ENCODE results near the gene NTN1.

NTN1 gene

GRCh38 chr17:9026741-9027140 lies 5.4 kb downstream of the NTN1 start:
- no peak overlapping the region for H3K4me3 ChIP-seq (ENCODE audit: low read depth, low read length)
- TF ChIP-seq CTCF (conservative IDR thresholded peaks at IDR 0.05; ENCODE audit: low read depth, low read length), result no peak
- no peak for DNase-seq (ENCODE audit: low read depth)

GRCh38 chr17:9028202-9028987 lies 7.1 kb downstream of the NTN1 start:
- DNase-seq (ENCODE audit: low read depth), result no peak
- H3K4me3 ChIP-seq (ENCODE audit: low read depth, low read length), result no peak overlapping the region
- TF ChIP-seq CTCF (conservative IDR thresholded peaks at IDR 0.05; ENCODE audit: low read depth, low read length), result no peak

GRCh38 chr17:9028988-9029570 lies 7.8 kb downstream of the NTN1 start:
- no peak overlapping the region for H3K4me3 ChIP-seq (ENCODE audit: low read depth, low read length)
- no peak for TF ChIP-seq CTCF (conservative IDR thresholded peaks at IDR 0.05; ENCODE audit: low read depth, low read length)
- no peak for DNase-seq (ENCODE audit: low read depth)

GRCh38 chr17:9032151-9032550 lies 10.8 kb downstream of the NTN1 start:
- DNase-seq (ENCODE audit: low read depth), result no peak
- TF ChIP-seq CTCF (conservative IDR thresholded peaks at IDR 0.05; ENCODE audit: low read depth, low read length), result no peak
- no peak overlapping the region for H3K4me3 ChIP-seq (ENCODE audit: low read depth, low read length)

- TF ChIP-seq CTCF (conservative IDR thresholded peaks at IDR 0.05; ENCODE audit: low read depth, low read length), result no peak
- no peak for DNase-seq (ENCODE audit: low read depth)
- H3K4me3 ChIP-seq (ENCODE audit: low read depth, low read length), result no peak overlapping the region
Measured at GRCh38 chr17:9032583-9032982, 11.3 kb downstream of the NTN1 start.

- no peak overlapping the region for H3K4me3 ChIP-seq (ENCODE audit: low read depth, low read length)
- DNase-seq (ENCODE audit: low read depth), result no peak
- TF ChIP-seq CTCF (conservative IDR thresholded peaks at IDR 0.05; ENCODE audit: low read depth, low read length), result no peak
Measured at GRCh38 chr17:9035249-9035648, 13.9 kb downstream of the NTN1 start.

GRCh38 chr17:9036336-9036735 lies 15.0 kb downstream of the NTN1 start:
- no peak for DNase-seq (ENCODE audit: low read depth)
- no peak overlapping the region for H3K4me3 ChIP-seq (ENCODE audit: low read depth, low read length)
- no peak for TF ChIP-seq CTCF (conservative IDR thresholded peaks at IDR 0.05; ENCODE audit: low read depth, low read length)

All from choroid plexus epithelial cell (primary cell).